Transverse colon (tissue), 4 donors: ENCODE data around the gene ZC3H7A. TPM values are rescaled to one million over a fixed set of nuclear protein-coding genes. Genes with fewer than 3 reads are reported as not detected.
A peak's percentile ranks its signal among the peaks of the same experiment; 100 is the strongest.

Experiments
- DNase-seq: peaks from one replicate; pipeline ENCODE4 v3.0.0-alpha.2; 2019
- H3K27ac ChIP-seq, 4 donors: fragments of 200-600 bp; sonication (generic); 2 replicates each; pipeline ENCODE4 v1.5.1; 2016 to 2018; ENCODE audit warnings: inconsistent platforms in 4 of 4
- H3K27me3 ChIP-seq: fragments of 200-600 bp; sonication (generic); 2 replicates; pipeline ENCODE4 v1.5.1; 2017; ENCODE audit warnings: inconsistent platforms
- H3K36me3 ChIP-seq, 4 donors: fragments of 200-600 bp; sonication (generic); 2 replicates each; pipeline ENCODE4 v1.5.1; 2017 to 2019; ENCODE audit warnings: inconsistent platforms in 4 of 4
- H3K4me1 ChIP-seq, 4 donors: fragments of 200-600 bp; sonication (generic); 2 replicates each; pipeline ENCODE4 v1.5.1; 2017 to 2020; ENCODE audit warnings: inconsistent platforms in 4 of 4
- H3K4me3 ChIP-seq, 4 donors: fragments of 200-600 bp; sonication (generic); 1 replicate in 1 of 4; 2 replicates in 3 of 4; pipeline versions ENCODE4 v1.5.1 to v1.6.1; 2017 to 2019; ENCODE audit warnings: inconsistent platforms in 4 of 4
- H3K9me3 ChIP-seq, 2 donors: fragments of 200-600 bp; sonication (generic); 2 replicates each; pipeline ENCODE4 v1.5.1; 2017 to 2019; ENCODE audit warnings: inconsistent platforms in 2 of 2
- EP300 ChIP-seq: sonication (generic); formaldehyde crosslinking; IDR thresholded peaks from one replicate; pipeline ENCODE4 v1.6.1; 2017; ENCODE audit warnings: antibody characterized with exemption, low read depth
- POLR2A ChIP-seq: fragments of 450-650 bp; IDR thresholded peaks from one replicate; pipeline ENCODE4 v1.6.1; 2016; ENCODE audit warnings: antibody characterized with exemption, mild to moderate bottlenecking, moderate library complexity
- POLR2AphosphoS5 ChIP-seq, 3 donors: sonication (generic); formaldehyde crosslinking; IDR thresholded peaks; one replicate each; pipeline ENCODE4 v1.6.1; 2016; ENCODE audit warnings: antibody characterized with exemption in 3 of 3
- WGBS, 2 donors: methylation state at CpG; one replicate each; pipeline ENCODE4 v1.1.5; 2018; ENCODE audit warnings: low coverage in 1 of 2; 5-methylcytosine and 5-hydroxymethylcytosine counted together
- in situ Hi-C, 4 donors: fragments of 200-750 bp; cut with MboI; loops; one replicate each; pipeline versions ENCODE4 v1.15.0 to v1.15.1; 2017; ENCODE audit warnings: low sequenced_read_pairs in 3 of 4, low pct_ligation_motif_present in 1 of 4, low pct_unique_long_range_greater_than_20kb in 1 of 4
- intact Hi-C: fragments of 100-400 bp; cut with DNase I; formaldehyde crosslinking; loops from one replicate; pipeline ENCODE4 v1.15.1; 2023; ENCODE audit warnings: low total_unique reads
- total RNA-seq, 4 donors: library from RNA; depleted of rRNA; stranded (reverse); fragments of >200 nt; gene quantifications; one replicate each; pipeline ENCODE4 v1.1.0, GENCODE V29; 2016
- TF ChIP-seq, protein P1 (sequence below), 5 experiments: fragments of 200-600 bp in 3 of 5; fragments of 450-650 bp in 2 of 5; sonication (generic) in 3 of 5; IDR thresholded peaks; 1 replicate in 2 of 5; 2 replicates in 3 of 5; pipeline ENCODE4 v1.5.1; 2016 to 2017; ENCODE audit warnings: antibody characterized with exemption in 5 of 5, inconsistent platforms in 3 of 5, mild to moderate bottlenecking in 2 of 5, moderate library complexity in 1 of 5

Gene ZC3H7A
- total RNA-seq, 4 donors from 2014 or later: 38.1 to 92.0 (median 63.3) TPM

DNA sequence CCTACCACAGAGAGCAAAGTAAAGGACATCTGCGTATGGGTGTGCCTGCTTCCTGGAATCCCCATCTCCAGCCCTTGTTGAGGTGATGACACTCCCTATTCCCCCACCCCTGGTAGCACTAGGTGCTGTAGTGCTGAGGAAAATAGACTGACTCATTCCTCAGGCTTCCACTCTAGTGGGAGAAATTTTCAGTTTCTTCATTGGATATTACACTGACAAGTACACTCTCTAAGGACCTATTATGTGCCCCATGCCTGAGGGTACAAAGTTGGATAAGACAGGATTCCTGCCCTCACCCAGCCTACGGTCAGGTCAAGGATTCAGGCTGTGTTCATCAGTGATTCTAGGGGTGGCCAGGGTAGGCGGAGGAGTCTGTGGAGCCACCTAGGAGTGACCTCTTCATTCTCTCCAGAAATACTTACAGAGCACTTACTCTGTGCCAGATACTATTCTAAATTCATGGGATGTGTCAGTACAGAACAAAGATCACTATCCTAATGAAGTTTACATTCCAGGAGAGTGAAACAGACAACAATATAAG, 4.5 kb upstream of the ZC3H7A start:
- intact Hi-C loops: no loop called here
- Histone ChIP-seq H3K4me3 (no peak overlapping the region), H3K4me1 (peaks cover 10 to 28% (median 18%) of the 10 kb centered on the region in 4 donors), H3K27ac (no peak overlapping the region), H3K27me3 (no peaks in the 10 kb centered on the region), H3K9me3 (no peaks in the 10 kb centered on the region), H3K36me3 (no peaks in the 10 kb centered on the region)
- 78% methylated on average over 3 of the region's 3 CpGs; no CpG with 5 or more reads in 1 of the 2 donors for WGBS, 2 donors
- DNase-seq: no peak
- in situ Hi-C loops: loop anchor here in 3 of 4 donors (25.0 kb wide), 3 partner anchors 264 to 414 kb away; a partner anchor contains a TSS
- TF ChIP-seq, protein P1, sequence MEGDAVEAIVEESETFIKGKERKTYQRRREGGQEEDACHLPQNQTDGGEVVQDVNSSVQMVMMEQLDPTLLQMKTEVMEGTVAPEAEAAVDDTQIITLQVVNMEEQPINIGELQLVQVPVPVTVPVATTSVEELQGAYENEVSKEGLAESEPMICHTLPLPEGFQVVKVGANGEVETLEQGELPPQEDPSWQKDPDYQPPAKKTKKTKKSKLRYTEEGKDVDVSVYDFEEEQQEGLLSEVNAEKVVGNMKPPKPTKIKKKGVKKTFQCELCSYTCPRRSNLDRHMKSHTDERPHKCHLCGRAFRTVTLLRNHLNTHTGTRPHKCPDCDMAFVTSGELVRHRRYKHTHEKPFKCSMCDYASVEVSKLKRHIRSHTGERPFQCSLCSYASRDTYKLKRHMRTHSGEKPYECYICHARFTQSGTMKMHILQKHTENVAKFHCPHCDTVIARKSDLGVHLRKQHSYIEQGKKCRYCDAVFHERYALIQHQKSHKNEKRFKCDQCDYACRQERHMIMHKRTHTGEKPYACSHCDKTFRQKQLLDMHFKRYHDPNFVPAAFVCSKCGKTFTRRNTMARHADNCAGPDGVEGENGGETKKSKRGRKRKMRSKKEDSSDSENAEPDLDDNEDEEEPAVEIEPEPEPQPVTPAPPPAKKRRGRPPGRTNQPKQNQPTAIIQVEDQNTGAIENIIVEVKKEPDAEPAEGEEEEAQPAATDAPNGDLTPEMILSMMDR (IDR thresholded peaks at IDR 0.05): no peak
- no peak for TF ChIP-seq POLR2AphosphoS5 (IDR thresholded peaks at IDR 0.05)

DNA sequence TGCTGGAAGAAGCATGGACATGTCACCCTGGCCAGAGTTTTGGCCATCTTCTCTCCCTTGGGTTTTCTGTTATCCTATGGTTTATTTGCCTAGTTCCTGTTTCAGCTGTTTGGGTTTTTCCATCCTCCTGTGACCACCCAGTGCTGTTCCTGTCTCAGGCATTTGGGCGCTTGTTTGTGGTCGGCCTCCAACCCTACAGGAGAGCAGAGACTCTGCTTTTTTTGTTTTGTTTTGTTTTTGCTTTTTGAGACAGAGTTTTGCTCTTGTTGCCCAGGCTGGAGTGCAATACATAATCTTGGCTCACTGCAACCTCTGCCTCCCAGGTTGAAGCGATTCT, 3.3 kb upstream of the ZC3H7A start:
- Histone ChIP-seq H3K9me3 (no peaks in the 10 kb centered on the region), H3K4me1 (peaks cover 10 to 36% (median 26%) of the 10 kb centered on the region in 4 donors), H3K27ac (peak overlapping the region in 3 of 4 donors; percentile 23 to 100 (median 95)), H3K4me3 (no peak overlapping the region), H3K36me3 (no peaks in the 10 kb centered on the region), H3K27me3 (no peaks in the 10 kb centered on the region)
- in situ Hi-C loops (loop anchor here in 3 of 4 donors (25.0 kb wide), 3 partner anchors 263 to 413 kb away; a partner anchor contains a TSS), intact Hi-C loops (no loop called here)
- WGBS, 2 donors: 81 to 95% methylated on average over 3 of the region's 3 CpGs
- DNase-seq: no peak
- TF ChIP-seq POLR2A (no peak), POLR2AphosphoS5 (IDR thresholded peaks at IDR 0.05) (no peak), EP300 (no peak)
- TF ChIP-seq, protein P1 (IDR thresholded peaks at IDR 0.05): no peak

DNA sequence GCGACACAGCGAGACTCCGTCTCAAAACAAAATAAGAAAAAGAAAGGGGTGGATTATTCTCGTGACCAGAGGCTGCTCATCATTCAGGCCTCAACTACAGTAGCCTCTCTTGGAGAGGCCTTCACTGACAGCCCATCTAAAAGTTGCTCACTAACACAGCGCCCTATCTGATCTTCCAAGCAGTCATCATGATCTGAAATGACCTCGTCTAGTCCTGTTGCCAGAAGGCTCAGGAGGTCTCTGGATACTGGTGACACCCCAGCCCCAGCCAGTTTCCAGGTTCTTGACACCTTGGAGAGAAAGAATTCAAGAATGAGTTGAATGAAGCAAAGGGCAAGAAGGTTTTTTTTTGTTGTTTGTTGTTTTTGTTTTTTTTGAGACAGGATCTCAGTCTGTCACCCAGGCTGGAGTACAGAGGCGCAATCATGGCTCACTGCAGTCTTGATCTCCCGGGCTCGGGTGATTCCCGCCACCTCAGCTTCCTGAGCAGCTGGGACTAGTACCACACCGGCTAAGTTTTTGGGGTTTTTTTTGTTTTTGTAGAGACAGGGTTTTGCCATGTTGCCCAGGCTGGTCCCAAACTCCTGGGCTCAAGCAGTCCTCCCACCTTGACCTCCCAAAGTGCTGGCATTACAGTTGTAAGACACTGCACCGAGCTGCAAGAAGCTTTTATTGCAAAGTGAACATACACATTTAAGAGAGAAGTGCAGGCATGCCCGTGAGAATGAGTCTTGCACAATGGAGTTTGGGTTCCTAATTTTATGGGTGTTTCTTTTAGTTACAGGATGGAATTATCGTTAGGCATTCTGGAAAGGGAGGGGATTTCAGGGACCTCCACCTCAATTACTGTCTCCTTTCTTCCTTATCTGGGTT, 2.7 kb upstream of the ZC3H7A start:
- Histone ChIP-seq H3K36me3 (no peaks in the 10 kb centered on the region), H3K9me3 (no peaks in the 10 kb centered on the region), H3K4me3 (no peak overlapping the region), H3K27me3 (no peaks in the 10 kb centered on the region), H3K27ac (peak overlapping the region; percentile 95 to 100 (median 97)), H3K4me1 (peaks cover 12 to 42% (median 28%) of the 10 kb centered on the region in 4 donors)
- no peak for DNase-seq
- intact Hi-C loops: no loop called here
- in situ Hi-C loops: loop anchor here in 3 of 4 donors (25.0 kb wide), 3 partner anchors 262 to 412 kb away; a partner anchor contains a TSS
- 77 to 88% methylated on average over 9 to 14 of the region's 14 CpGs for WGBS, 2 donors
- TF ChIP-seq POLR2AphosphoS5 (IDR thresholded peaks at IDR 0.05): no peak

DNA sequence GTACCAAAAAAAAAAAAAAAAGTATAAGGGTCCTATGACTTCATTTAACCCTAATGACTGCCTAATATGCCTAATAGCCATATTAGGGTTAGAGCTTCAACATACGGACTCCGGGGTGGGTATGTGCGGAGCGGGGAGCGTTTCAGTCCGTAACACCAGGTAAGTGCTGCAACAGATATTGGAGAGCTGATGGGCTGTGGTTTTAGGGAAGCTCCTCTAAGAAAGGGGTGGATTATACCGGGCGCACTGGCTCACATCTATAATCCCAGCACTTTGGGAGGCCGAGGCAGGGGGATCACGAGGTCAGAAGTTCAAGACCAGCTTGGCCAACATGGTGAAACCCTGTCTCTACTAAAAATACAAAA, 1.9 kb upstream of the ZC3H7A start:
- DNase-seq: no peak
- Histone ChIP-seq H3K4me3 (peak overlapping the region in 1 of 4 donors; percentile 93), H3K27me3 (no peaks in the 10 kb centered on the region), H3K9me3 (no peaks in the 10 kb centered on the region), H3K27ac (peak overlapping the region; percentile 95 to 100 (median 97)), H3K4me1 (peaks cover 19 to 49% (median 33%) of the 10 kb centered on the region in 4 donors), H3K36me3 (no peaks in the 10 kb centered on the region)
- intact Hi-C loops (no loop called here), in situ Hi-C loops (no loop called here)
- TF ChIP-seq EP300 (no peak), POLR2AphosphoS5 (IDR thresholded peaks at IDR 0.05) (no peak), POLR2A (no peak)
- TF ChIP-seq, protein P1 (IDR thresholded peaks at IDR 0.05): no peak
- 94 to 97% methylated on average over 8 to 10 of the region's 10 CpGs for WGBS, 2 donors
